SHP77 treated with DMSO at 0.1 percent for 48 hours (cell line): ENCODE results near the gene ASXL1.

Experiments
- DNase-seq: peaks from one replicate; lab custom pipeline; 2025; lab: John Stamatoyannopoulos, UW

ASXL1 gene

DNA sequence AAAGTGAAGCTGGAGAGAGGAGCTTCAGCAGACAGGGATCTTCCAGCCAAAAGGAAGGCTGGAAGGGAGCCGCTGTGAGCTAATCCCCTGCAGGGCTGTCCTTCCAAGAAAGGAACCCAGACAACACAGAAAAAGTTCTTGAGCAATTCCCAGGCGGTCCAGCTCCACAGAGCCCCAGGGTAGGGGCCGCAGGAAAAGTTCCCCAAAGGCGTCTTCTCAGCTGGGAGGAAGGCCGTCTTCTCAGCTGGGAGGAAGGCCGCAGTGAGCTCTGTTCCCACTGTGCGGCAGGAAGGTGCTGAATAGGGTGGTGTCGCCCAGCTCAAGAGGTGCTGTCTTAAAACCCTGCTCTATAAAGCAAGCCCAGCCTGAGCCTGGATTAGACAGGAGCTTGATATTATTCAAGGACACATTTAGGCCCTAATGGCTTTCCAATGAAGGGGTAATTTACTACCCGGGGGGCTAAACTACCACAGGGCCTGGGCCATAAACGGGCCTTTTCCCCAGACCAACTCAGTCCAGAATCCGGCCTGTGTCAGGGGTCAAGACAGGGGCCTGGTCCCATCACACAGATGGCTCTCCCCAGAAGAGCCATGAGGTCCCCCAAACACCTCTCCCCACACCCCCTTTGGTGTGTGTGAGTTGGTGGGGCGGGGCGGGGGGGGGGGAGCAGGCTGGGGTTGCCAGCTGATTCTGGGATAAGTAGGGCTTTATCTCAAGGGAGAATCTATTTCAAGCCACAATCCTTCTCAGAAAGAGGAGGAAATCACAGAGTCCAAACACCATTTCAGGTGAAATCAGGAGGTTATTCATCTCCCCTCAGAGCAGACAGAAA lies 123.4 kb downstream of the ASXL1 start:
- DNase-seq, result no peak

DNA sequence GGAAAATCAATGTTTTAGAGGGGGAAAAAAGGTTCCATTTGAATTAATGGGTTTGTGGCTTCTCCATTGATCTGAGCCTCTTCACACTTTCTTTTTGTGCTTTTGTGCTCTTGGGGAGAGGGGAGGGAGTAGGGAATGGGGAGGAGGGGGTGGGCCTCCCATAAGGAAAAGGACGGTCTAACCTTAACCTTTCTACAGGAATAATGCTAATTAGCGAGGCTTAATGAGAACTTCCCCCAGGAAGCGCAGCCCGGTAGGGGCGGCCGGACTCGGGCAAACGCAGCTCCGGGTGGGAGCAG lies 124.0 kb downstream of the ASXL1 start:
- no peak for DNase-seq

- no peak for DNase-seq
These were observed 124.5 kb downstream of the ASXL1 start for GRCh38 chr20:32482442-32483261.

GRCh38 chr20:32483351-32484224 lies 125.5 kb downstream of the ASXL1 start:
- DNase-seq, result no peak

DNA sequence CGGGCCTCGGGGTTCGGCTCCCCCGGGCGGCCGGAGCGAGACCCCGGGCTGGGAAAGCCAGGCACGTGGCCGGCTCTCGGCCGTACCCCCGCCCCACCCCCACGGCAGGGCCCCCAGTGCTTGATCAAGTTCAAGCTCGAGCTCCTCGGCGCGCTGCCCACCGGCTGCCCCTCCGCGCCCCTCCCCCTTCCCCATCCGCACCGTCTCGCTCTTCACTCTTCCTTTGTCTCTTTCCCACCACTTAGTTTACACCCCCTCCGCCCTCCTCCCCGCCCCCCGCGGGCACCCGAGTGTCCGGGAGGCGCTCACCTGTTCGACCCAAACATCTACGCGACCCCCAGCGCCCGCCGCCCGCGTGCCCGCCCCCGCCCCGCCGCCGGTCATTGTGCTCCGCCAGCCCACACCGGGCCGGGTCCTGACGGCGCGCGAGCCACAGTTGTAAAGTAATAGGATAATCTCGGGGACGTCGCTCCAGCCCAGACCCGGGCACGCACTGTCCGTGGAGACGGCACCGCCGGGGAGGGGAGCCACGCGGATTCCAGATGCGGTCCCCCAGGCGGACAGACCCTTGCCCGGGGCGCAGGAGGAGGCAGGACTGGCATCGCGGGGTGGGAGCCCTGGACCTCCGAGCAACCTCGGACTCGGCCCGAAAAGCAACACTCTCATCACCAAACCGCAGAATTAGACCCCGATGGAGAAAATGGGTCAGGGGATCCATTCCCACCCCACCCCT lies 126.3 kb downstream of the ASXL1 start:
- DNase-seq, result no peak

GRCh38 chr20:32484958-32485769 lies 127.0 kb downstream of the ASXL1 start:
- peak; percentile 33 for DNase-seq

- DNase-seq, result no peak
These were observed 127.8 kb downstream of the ASXL1 start for GRCh38 chr20:32485770-32486478.

GRCh38 chr20:32487381-32487780 lies 129.2 kb downstream of the ASXL1 start:
- no peak for DNase-seq

GRCh38 chr20:32488066-32488838 lies 130.1 kb downstream of the ASXL1 start:
- DNase-seq, result no peak
